Mesothelial cell of epicardium (in vitro differentiated cells): ENCODE data around the gene MBLAC1. TPM values are rescaled to one million over a fixed set of nuclear protein-coding genes. Genes with fewer than 3 reads are reported as not detected.

Experiments
- DNase-seq, 2 experiments: peaks; one replicate each; pipeline ENCODE4 v3.0.0; 2021; ENCODE audit warnings: low spot score in 2 of 2; ENCODE audit not compliant: unreplicated experiment in 2 of 2
- H3K27ac Mint-ChIP-seq: 2 replicates; pipeline ENCODE4 v1.8.0; 2021; ENCODE audit warnings: mixed read lengths
- H3K27me3 Mint-ChIP-seq: 2 replicates; pipeline ENCODE4 v1.8.0; 2021; ENCODE audit warnings: low read depth, mixed read lengths
- H3K36me3 Mint-ChIP-seq: 2 replicates; pipeline ENCODE4 v1.8.0; 2021; ENCODE audit warnings: mixed read lengths
- H3K4me1 Mint-ChIP-seq: 2 replicates; pipeline ENCODE4 v1.8.0; 2021; ENCODE audit warnings: mixed read lengths
- H3K4me3 Mint-ChIP-seq: 2 replicates; pipeline ENCODE4 v1.8.0; 2021; ENCODE audit warnings: mild to moderate bottlenecking, moderate library complexity, mixed read lengths
- H3K9me3 Mint-ChIP-seq: 2 replicates; pipeline ENCODE4 v1.8.0; 2021; ENCODE audit warnings: mixed read lengths
- CTCF ChIP-seq: fragments of 200-600 bp; sonication (generic); IDR thresholded peaks from one replicate; pipeline ENCODE4 v1.5.0; 2021; ENCODE audit warnings: antibody characterized with exemption; ENCODE audit not compliant: unreplicated experiment
- total RNA-seq: library from RNA; stranded (reverse); gene quantifications from 3 replicates; pipeline ENCODE4 v1.2.1, GENCODE V29; 2021

MBLAC1 gene
- total RNA-seq, 1 donor from 2014 or later, result 3.5 TPM

- DNase-seq, result no peak
- no peaks in the 10 kb centered on the region for H3K9me3 Mint-ChIP-seq
- H3K27ac Mint-ChIP-seq, result peak overlapping the region; percentile 93
- H3K36me3 Mint-ChIP-seq, result peaks cover 37% of the 10 kb centered on the region
- peak overlapping the region; percentile 92 for H3K4me3 Mint-ChIP-seq
- TF ChIP-seq CTCF, result no peak
- H3K27me3 Mint-ChIP-seq, result no peaks in the 10 kb centered on the region
- H3K4me1 Mint-ChIP-seq, result peaks cover 17% of the 10 kb centered on the region
These were observed 37.1 kb upstream of the MBLAC1 start for GRCh38 chr7:100089458-100090196.

GRCh38 chr7:100090527-100091410 is 36.0 kb upstream of the MBLAC1 start:
- peaks cover 45% of the 10 kb centered on the region for H3K36me3 Mint-ChIP-seq
- H3K4me3 Mint-ChIP-seq, result peak overlapping the region; percentile 43
- H3K27me3 Mint-ChIP-seq, result no peaks in the 10 kb centered on the region
- TF ChIP-seq CTCF, result no peak
- no peaks in the 10 kb centered on the region for H3K9me3 Mint-ChIP-seq
- peaks cover 17% of the 10 kb centered on the region for H3K4me1 Mint-ChIP-seq
- no peak for DNase-seq
- H3K27ac Mint-ChIP-seq, result no peak overlapping the region

- TF ChIP-seq CTCF, result no peak
- H3K4me3 Mint-ChIP-seq, result no peak overlapping the region
- no peaks in the 10 kb centered on the region for H3K9me3 Mint-ChIP-seq
- no peak for DNase-seq
- H3K4me1 Mint-ChIP-seq, result peaks cover 17% of the 10 kb centered on the region
- H3K27me3 Mint-ChIP-seq, result no peaks in the 10 kb centered on the region
- H3K27ac Mint-ChIP-seq, result peak overlapping the region; percentile 30
- H3K36me3 Mint-ChIP-seq, result peaks cover 48% of the 10 kb centered on the region
These were observed 35.2 kb upstream of the MBLAC1 start for GRCh38 chr7:100091411-100092181.

- peaks cover 22% of the 10 kb centered on the region for H3K4me1 Mint-ChIP-seq
- no peak for DNase-seq
- no peaks in the 10 kb centered on the region for H3K9me3 Mint-ChIP-seq
- no peak for TF ChIP-seq CTCF
- peaks cover 59% of the 10 kb centered on the region for H3K36me3 Mint-ChIP-seq
- no peaks in the 10 kb centered on the region for H3K27me3 Mint-ChIP-seq
- peak overlapping the region; percentile 30 for H3K27ac Mint-ChIP-seq
- no peak overlapping the region for H3K4me3 Mint-ChIP-seq
These were observed 33.7 kb upstream of the MBLAC1 start for GRCh38 chr7:100093054-100093453.

DNA sequence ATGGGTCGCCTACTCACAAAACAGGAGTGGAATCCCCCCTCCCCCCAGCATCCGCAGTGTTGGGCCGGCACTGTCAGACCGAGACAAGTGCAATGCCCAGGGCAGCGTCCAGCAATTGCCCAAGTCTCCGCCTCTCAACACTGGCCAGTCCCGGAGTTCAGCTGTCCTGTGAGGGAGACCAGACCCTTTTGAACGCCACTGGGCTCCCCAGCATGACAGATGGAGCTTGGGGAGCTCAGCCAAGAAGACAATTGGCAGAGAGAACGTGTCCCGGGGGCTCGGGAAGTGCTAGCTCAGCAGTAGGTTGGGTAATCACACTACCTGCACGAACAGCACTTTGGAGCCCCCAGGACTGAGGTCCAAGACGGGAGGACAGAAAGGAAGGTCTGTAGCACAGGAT is 33.3 kb upstream of the MBLAC1 start:
- Mint-ChIP-seq H3K4me3 (no peak overlapping the region), H3K27ac (no peak overlapping the region), H3K36me3 (peaks cover 62% of the 10 kb centered on the region), H3K27me3 (no peaks in the 10 kb centered on the region), H3K4me1 (peaks cover 22% of the 10 kb centered on the region), H3K9me3 (no peaks in the 10 kb centered on the region)
- no peak for TF ChIP-seq CTCF
- no peak for DNase-seq
